Adipocyte (in vitro differentiated cells): Measurements from ENCODE around the gene TNS4.

Experiments
- DNase-seq: peaks from one replicate; pipeline ENCODE4 v3.0.0-alpha.2; 2015; ENCODE audit warnings: low read depth
- H3K27me3 ChIP-seq: replicated peaks from 2 replicates; pipeline ENCODE4 v1.7.0; 2013; ENCODE audit warnings: mild to moderate bottlenecking, low read length, moderate library complexity; ENCODE audit not compliant: control insufficient read depth, insufficient read depth
- H3K36me3 ChIP-seq: 2 replicates; pipeline ENCODE4 v1.7.0; 2013; ENCODE audit warnings: low read length, mild to moderate bottlenecking, moderate library complexity; ENCODE audit not compliant: control insufficient read depth, insufficient read depth, severe bottlenecking
- H3K4me1 ChIP-seq: 2 replicates; pipeline ENCODE4 v1.7.0; 2013; ENCODE audit warnings: mild to moderate bottlenecking, low read length, moderate library complexity; ENCODE audit not compliant: control insufficient read depth, insufficient read depth
- H3K4me3 ChIP-seq: 2 replicates; pipeline ENCODE4 v1.7.0; 2013; ENCODE audit warnings: mild to moderate bottlenecking, low read length, moderate library complexity
- H3K9ac ChIP-seq: 2 replicates; pipeline ENCODE4 v1.7.0; 2013; ENCODE audit warnings: mild to moderate bottlenecking, low read length, moderate library complexity
- H3K9me3 ChIP-seq: 2 replicates; pipeline ENCODE4 v1.7.0; 2013; ENCODE audit warnings: mild to moderate bottlenecking, low read length, moderate library complexity; ENCODE audit not compliant: control insufficient read depth

Gene TNS4

GRCh38 chr17:40433551-40434415 lies 67.6 kb downstream of the TNS4 start:
- no peak for DNase-seq
- H3K36me3 ChIP-seq: no peaks in the 10 kb centered on the region
- H3K27me3 ChIP-seq: no peaks in the 10 kb centered on the region
- H3K4me1 ChIP-seq: peaks cover 19% of the 10 kb centered on the region
- no peak overlapping the region for H3K4me3 ChIP-seq
- H3K9me3 ChIP-seq: no peaks in the 10 kb centered on the region
- H3K9ac ChIP-seq: peak overlapping the region; percentile 1

- H3K4me3 ChIP-seq: no peak overlapping the region
- DNase-seq: peak; percentile 76
- peak overlapping the region; percentile 1 for H3K9ac ChIP-seq
- no peaks in the 10 kb centered on the region for H3K27me3 ChIP-seq
- peaks cover 19% of the 10 kb centered on the region for H3K4me1 ChIP-seq
- H3K9me3 ChIP-seq: no peaks in the 10 kb centered on the region
- H3K36me3 ChIP-seq: no peaks in the 10 kb centered on the region
Measured at GRCh38 chr17:40432864-40433528, 68.4 kb downstream of the TNS4 start.

GRCh38 chr17:40431231-40431602 lies 70.2 kb downstream of the TNS4 start:
- DNase-seq: no peak
- no peaks in the 10 kb centered on the region for H3K27me3 ChIP-seq
- H3K9ac ChIP-seq: no peak overlapping the region
- H3K4me1 ChIP-seq: peaks cover 9% of the 10 kb centered on the region
- no peaks in the 10 kb centered on the region for H3K36me3 ChIP-seq
- H3K9me3 ChIP-seq: no peaks in the 10 kb centered on the region
- H3K4me3 ChIP-seq: no peak overlapping the region

- Histone ChIP-seq H3K27me3 (no peaks in the 10 kb centered on the region), H3K9me3 (no peaks in the 10 kb centered on the region), H3K4me3 (no peak overlapping the region), H3K4me1 (peaks cover 9% of the 10 kb centered on the region), H3K36me3 (no peaks in the 10 kb centered on the region), H3K9ac (no peak overlapping the region)
- DNase-seq: no peak
Measured at GRCh38 chr17:40430272-40431230, 70.9 kb downstream of the TNS4 start.

GRCh38 chr17:40427002-40427491 lies 74.4 kb downstream of the TNS4 start:
- H3K9me3 ChIP-seq: no peaks in the 10 kb centered on the region
- H3K36me3 ChIP-seq: no peaks in the 10 kb centered on the region
- no peak overlapping the region for H3K9ac ChIP-seq
- H3K4me3 ChIP-seq: no peak overlapping the region
- no peaks in the 10 kb centered on the region for H3K27me3 ChIP-seq
- H3K4me1 ChIP-seq: no peaks in the 10 kb centered on the region
- no peak for DNase-seq
